NCI-H82 treated with DMSO at 0.1 percent for 48 hours (cell line): ENCODE results near the gene RNU4-1.

Experiments
- DNase-seq: peaks from one replicate; lab custom pipeline; 2025; ENCODE audit not compliant: unreplicated experiment; lab: John Stamatoyannopoulos, UW

The RNU4-1 gene

GRCh38 chr12:120290609-120291305 lies 2.3 kb downstream of the RNU4-1 start:
- DNase-seq = no peak

GRCh38 chr12:120287491-120287890 lies 5.5 kb downstream of the RNU4-1 start:
- DNase-seq = no peak

- no peak for DNase-seq
These were observed 6.1 kb downstream of the RNU4-1 start for GRCh38 chr12:120286768-120287490.

GRCh38 chr12:120284381-120284780 lies 8.7 kb downstream of the RNU4-1 start:
- no peak for DNase-seq

GRCh38 chr12:120283318-120283717 lies 9.7 kb downstream of the RNU4-1 start:
- no peak for DNase-seq

GRCh38 chr12:120278137-120279069 lies 14.6 kb downstream of the RNU4-1 start:
- DNase-seq = no peak

- DNase-seq = no peak
These were observed 16.3 kb downstream of the RNU4-1 start for GRCh38 chr12:120276734-120277133.

- no peak for DNase-seq
These were observed 25.3 kb downstream of the RNU4-1 start for GRCh38 chr12:120267736-120268135.

- DNase-seq = no peak
These were observed 26.7 kb downstream of the RNU4-1 start for GRCh38 chr12:120266180-120266870.

- DNase-seq = peak; percentile 32
These were observed 27.4 kb downstream of the RNU4-1 start, which contains the start of gene PXN for GRCh38 chr12:120265473-120266179. Gene PXN (minus strand): TSS chr12:120265730. CDS start chr12:120265629, 101 bp downstream.

GRCh38 chr12:120264904-120265472 lies 28.0 kb downstream of the RNU4-1 start:
- no peak for DNase-seq

- DNase-seq = no peak
These were observed 28.7 kb downstream of the RNU4-1 start for GRCh38 chr12:120264086-120264903.

- no peak for DNase-seq
These were observed 29.3 kb downstream of the RNU4-1 start for GRCh38 chr12:120263748-120264085.

- no peak for DNase-seq
These were observed 29.9 kb downstream of the RNU4-1 start for GRCh38 chr12:120262852-120263747.

GRCh38 chr12:120261951-120262851 lies 30.8 kb downstream of the RNU4-1 start:
- no peak for DNase-seq

GRCh38 chr12:120260607-120261006 lies 32.4 kb downstream of the RNU4-1 start:
- no peak for DNase-seq
